H7 (cell line): ENCODE data around the gene KNL1. TPM values are rescaled to one million over a fixed set of nuclear protein-coding genes. Genes with fewer than 3 reads are reported as not detected.
A peak's percentile ranks its signal among the peaks of the same experiment; 100 is the strongest.

ENCODE experiments used
- DNase-seq: peaks from one replicate; pipeline ENCODE4 v3.0.0; 2012
- H3K27me3 ChIP-seq: 2 replicates; pipeline ENCODE4 v1.6.0; 2011; ENCODE audit warnings: mild to moderate bottlenecking, low read length; ENCODE audit not compliant: control insufficient read depth, insufficient read depth
- H3K36me3 ChIP-seq: replicated peaks from 2 replicates; pipeline ENCODE4 v1.5.1; 2011; ENCODE audit warnings: low read length; ENCODE audit not compliant: control insufficient read depth, insufficient read depth
- H3K4me3 ChIP-seq: 2 replicates; pipeline ENCODE4 v1.5.1; 2011; ENCODE audit warnings: low read depth, mild to moderate bottlenecking, control low read depth, low read length, moderate library complexity; ENCODE audit not compliant: insufficient read depth
- total RNA-seq: library from RNA; depleted of rRNA; stranded (reverse); fragments of >200 nt; shearing (Covaris generic); gene quantifications from 2 replicates; pipeline ENCODE4 v1.2.3, GENCODE V29; 2014; rRNA removed

KNL1 gene, protein sequence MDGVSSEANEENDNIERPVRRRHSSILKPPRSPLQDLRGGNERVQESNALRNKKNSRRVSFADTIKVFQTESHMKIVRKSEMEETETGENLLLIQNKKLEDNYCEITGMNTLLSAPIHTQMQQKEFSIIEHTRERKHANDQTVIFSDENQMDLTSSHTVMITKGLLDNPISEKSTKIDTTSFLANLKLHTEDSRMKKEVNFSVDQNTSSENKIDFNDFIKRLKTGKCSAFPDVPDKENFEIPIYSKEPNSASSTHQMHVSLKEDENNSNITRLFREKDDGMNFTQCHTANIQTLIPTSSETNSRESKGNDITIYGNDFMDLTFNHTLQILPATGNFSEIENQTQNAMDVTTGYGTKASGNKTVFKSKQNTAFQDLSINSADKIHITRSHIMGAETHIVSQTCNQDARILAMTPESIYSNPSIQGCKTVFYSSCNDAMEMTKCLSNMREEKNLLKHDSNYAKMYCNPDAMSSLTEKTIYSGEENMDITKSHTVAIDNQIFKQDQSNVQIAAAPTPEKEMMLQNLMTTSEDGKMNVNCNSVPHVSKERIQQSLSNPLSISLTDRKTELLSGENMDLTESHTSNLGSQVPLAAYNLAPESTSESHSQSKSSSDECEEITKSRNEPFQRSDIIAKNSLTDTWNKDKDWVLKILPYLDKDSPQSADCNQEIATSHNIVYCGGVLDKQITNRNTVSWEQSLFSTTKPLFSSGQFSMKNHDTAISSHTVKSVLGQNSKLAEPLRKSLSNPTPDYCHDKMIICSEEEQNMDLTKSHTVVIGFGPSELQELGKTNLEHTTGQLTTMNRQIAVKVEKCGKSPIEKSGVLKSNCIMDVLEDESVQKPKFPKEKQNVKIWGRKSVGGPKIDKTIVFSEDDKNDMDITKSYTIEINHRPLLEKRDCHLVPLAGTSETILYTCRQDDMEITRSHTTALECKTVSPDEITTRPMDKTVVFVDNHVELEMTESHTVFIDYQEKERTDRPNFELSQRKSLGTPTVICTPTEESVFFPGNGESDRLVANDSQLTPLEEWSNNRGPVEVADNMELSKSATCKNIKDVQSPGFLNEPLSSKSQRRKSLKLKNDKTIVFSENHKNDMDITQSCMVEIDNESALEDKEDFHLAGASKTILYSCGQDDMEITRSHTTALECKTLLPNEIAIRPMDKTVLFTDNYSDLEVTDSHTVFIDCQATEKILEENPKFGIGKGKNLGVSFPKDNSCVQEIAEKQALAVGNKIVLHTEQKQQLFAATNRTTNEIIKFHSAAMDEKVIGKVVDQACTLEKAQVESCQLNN (N-terminal part only)
- total RNA-seq = 28.4 and 33.9 TPM in 2 replicates

DNA sequence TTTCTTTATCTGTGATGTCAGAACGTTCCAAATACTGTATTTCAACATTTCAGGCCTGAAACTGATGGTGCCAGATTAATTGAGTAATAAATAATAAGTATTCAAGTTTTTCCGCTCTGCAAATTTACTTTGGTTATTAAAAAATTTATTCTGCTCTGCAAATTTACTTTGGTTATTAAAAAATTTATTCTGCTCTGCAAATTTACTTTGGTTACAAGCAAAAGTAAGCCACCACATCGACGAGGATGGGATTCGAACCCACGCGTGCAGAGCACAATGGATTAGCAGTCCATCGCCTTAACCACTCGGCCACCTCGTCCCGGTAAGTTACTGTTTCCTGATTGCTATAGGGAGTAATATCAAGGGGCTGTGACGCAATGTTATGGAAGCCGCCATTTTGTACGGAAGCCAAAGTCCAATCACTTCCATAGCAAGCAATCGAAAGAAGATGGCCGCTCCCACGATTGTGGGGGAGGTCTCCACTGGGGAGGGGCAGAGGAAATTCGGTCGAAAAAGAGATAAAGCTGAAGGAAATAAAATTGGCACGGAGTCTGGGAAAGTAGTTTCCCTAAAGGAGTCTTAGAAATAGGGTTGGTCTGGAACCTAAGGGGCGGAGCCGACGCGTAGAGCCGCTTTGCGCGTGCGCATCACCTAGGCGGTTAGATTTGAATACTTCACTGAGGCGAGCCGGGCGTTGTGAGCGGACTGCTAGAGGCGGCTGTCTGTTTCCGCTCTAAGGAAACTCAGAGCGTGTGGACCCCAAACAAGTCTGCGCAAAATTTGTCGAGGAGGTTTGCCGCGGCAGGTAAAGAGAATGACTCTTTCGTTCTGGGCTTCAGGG lies at the start of gene KNL1:
Gene KNL1, plus strand, starts transcription at position 662 of the 841 bp plus-strand sequence. CDS start 8,683 bp downstream, outside the sequence.
- peak; percentile 89 for DNase-seq
- Histone ChIP-seq H3K27me3 (no peaks in the 10 kb centered on the region; the same call in 1 of the 2 replicates), H3K36me3 (no peaks in the 10 kb centered on the region), H3K4me3 (peak within 1 kb of the TSS; percentile 95)

DNA sequence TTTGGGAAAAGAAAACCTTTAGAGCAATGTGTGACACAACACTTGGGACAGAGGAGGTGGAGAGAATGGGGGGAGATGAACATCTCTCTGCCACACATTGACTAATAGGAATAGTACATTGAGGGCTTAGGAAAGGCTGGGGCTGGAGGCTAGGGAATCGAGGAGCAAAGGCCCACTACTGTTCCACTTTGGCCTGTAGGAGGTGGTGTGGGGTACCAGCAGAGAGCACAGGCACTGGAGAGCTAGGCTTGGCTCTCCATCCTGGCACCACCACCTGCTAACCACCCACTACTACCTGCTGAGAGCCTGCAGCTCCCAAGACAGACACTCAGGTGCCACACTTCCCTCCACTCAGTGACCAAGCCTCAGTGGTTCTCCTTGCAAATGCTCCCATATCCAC lies 48.6 kb upstream of the KNL1 start:
- no peaks in the 10 kb centered on the region; the same call in 1 of the 2 replicates for H3K36me3 ChIP-seq
- peak; percentile 61 for DNase-seq
- H3K27me3 ChIP-seq = no peaks in the 10 kb centered on the region
- H3K4me3 ChIP-seq = no peak overlapping the region

DNA sequence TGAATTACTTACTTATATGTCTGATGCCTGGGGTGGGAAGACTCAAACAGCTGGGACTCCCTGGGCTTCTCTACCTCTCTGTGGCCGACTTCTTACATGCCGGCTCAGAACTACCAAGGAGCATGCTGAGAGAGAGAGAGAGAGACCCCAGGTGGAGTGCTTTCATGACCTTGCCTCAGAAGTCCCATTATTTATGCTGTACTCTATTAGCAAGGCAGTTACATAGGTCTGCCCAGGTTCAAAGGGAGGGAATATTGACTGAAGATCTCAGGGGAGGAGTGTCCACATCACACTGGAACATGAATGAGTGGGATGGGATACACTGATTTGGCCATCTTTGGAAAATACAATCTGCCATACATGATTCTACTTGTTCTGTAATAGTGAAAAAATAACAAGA lies 45.4 kb upstream of the KNL1 start:
- Histone ChIP-seq H3K36me3 (no peaks in the 10 kb centered on the region; the same call in 1 of the 2 replicates), H3K4me3 (no peak overlapping the region), H3K27me3 (no peaks in the 10 kb centered on the region)
- no peak for DNase-seq

DNA sequence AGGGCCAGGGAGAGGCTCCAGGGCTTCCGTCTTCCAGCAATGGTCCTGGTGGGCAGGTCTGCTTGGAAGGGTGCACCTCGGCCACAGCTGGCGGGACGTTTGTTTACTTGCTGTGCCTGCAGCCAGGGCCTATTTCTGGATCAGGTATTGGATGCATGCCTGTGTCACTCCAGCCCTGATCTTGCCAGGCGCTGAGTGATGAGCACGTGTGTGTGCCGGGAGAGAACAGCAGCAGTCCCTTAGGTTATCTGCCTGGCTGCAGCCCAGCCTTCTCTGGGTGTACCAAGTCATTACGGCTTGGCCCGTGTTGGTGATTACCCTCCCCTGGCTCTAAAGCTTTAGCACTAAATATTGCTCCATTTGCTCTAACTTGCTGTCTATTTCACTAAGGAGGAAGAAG lies 44.2 kb upstream of the KNL1 start:
- no peaks in the 10 kb centered on the region for H3K27me3 ChIP-seq
- DNase-seq = no peak
- no peak overlapping the region for H3K4me3 ChIP-seq
- no peaks in the 10 kb centered on the region; the same call in 1 of the 2 replicates for H3K36me3 ChIP-seq

DNA sequence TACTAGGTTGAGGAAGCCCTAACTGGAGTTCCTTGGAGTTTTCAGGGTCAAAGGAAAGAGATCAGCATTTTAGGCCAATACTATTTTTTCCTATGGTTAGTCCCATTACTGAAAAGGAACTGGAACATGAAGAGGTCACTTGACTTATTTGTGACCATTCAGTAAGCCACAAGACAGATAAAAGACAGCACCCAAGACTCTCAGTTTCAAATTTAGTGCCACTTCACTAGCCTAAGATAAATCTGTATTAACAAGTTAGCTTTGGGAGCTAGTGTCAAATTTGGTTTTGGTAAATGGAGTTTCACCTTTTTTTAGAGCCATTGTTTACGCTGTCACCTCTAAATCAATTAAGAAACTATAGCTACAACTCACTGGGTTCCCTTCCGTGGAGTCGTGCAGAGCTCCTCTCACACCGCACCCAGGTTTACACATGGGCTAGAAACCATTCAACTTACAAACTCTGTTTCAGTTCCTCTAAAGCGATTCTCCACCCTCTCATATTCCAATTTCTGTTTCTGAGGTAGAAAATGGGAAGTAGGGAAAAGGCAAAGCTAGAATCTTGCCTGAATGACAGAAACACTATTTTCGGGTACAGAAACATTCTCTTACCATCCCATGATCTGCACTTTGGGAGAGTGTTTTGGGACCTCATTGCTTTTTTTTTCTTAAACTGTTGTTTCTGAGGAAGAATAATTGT lies 43.6 kb upstream of the KNL1 start:
- H3K36me3 ChIP-seq = no peaks in the 10 kb centered on the region; the same call in 1 of the 2 replicates
- H3K27me3 ChIP-seq = no peaks in the 10 kb centered on the region
- no peak overlapping the region for H3K4me3 ChIP-seq
- no peak for DNase-seq

DNA sequence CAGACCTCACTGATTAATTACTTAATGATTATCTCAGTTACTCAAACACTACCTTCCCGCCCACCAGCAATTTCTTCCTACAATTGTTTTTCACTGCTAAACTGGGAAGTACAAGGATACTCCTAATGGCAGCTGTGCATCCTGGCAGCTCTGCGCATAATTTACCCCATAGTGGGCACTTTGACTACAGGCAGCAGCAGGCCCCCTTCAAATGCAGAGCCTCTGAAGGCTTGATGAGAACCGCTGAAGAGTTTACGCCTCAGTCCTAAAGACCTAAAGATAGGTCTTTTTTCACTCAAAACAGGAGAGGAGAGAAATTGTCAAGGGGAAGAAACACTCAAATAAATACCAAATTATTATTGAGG lies 39.9 kb upstream of the KNL1 start:
- Histone ChIP-seq H3K27me3 (no peaks in the 10 kb centered on the region), H3K36me3 (peaks cover 2% of the 10 kb centered on the region; the same call in 1 of the 2 replicates), H3K4me3 (no peak overlapping the region)
- peak; percentile 74 for DNase-seq

DNA sequence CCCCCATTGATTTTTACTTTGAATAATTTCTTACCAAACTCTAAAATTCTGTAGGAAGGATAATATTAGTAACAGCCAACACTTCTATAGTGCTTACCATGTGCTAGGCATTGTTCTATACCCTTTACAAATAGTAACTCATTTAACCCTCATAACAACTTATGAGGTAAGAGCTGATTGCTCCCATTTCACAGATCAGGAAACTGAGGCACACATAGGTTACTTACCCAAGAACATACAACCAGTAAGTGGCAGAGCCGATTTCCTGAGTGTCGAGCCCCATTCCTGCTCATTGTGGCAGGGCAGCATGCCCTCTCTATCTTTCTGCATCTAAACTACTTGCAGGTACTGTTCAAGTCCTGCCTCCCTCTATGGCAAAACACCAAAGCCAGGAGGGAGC lies 38.2 kb upstream of the KNL1 start:
- no peak for DNase-seq
- Histone ChIP-seq H3K4me3 (no peak overlapping the region), H3K27me3 (no peaks in the 10 kb centered on the region), H3K36me3 (peaks cover 2% of the 10 kb centered on the region; the same call in 1 of the 2 replicates)

DNA sequence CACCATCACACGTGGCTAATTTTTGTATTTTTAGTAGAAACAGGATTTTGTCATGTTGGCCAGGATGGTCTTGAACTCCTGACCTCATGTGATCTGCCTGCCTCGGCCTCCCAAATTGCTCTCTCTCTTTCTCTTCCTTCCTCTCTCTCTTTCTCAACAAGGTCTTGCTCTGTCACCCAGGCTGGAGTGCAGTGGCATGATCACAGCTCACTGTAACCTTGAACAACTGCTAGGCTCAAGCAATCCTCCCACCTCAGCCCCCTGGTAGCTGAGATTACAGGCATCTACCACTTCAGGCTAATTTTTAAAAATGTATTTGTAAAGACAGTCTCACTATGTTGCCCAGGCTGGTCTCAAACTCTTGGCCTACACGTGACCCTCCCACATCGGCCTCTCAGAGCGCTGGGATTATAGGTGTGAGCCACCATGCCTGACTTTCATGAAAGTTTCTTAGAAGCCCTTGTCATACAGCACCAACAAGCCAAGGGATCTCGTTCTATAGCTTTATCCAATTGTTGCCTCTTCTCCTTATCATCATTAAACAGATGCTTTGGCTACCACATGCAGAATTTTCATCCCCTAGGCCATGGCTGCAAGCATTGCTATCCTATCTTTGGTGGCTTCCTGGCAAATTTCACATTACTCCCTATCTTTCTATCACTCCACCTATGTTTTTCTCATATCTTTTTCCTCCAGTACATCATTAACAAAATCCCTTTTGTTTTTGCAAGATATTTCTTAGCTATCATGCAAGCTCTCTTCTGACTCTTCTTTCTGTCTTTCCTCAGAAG lies 34.9 kb upstream of the KNL1 start:
- no peaks in the 10 kb centered on the region for H3K27me3 ChIP-seq
- no peak overlapping the region for H3K4me3 ChIP-seq
- H3K36me3 ChIP-seq = peaks cover 2% of the 10 kb centered on the region; the same call in 1 of the 2 replicates
- no peak for DNase-seq

DNA sequence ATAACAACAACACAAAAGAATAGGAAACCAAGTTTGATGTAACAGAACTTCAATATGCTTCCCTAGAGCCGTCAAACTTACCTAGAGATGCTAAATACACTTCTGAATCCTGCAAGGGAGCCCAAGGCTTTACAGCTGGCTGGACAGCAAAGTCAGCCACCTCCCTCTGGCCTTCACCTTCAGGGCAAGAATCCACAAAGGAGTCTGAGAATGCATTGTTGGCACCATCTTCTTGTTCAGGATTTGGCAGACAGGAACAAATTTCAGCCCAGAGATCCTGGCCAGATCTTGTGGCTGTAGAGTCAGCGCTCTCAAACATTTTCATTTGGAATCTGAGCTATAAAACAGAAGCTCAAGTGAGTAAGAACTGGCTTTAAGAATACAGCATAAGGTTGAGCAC lies 31.4 kb upstream of the KNL1 start:
- DNase-seq = no peak
- Histone ChIP-seq H3K4me3 (no peak overlapping the region), H3K27me3 (no peaks in the 10 kb centered on the region), H3K36me3 (no peaks in the 10 kb centered on the region; the same call in 1 of the 2 replicates)

DNA sequence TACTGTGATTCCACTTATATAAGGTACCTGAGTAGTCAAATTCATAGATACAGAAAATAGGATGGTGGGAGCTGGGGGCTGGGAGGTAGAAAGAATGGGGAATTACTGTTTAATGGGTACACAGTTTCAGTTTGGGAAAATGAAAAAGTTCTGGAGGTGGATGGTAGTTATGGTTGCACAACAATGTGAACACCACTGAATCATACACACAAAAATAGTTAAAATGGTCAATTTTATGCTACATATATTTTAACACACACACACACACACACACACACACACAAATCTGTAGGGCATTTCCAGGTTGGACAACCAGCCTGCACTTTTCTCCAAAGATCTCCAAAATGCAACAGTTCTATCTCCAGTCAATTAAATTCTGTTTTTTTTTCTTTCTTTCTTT lies 30.6 kb upstream of the KNL1 start:
- Histone ChIP-seq H3K27me3 (no peaks in the 10 kb centered on the region), H3K36me3 (no peaks in the 10 kb centered on the region; the same call in 1 of the 2 replicates), H3K4me3 (no peak overlapping the region)
- DNase-seq = no peak

DNA sequence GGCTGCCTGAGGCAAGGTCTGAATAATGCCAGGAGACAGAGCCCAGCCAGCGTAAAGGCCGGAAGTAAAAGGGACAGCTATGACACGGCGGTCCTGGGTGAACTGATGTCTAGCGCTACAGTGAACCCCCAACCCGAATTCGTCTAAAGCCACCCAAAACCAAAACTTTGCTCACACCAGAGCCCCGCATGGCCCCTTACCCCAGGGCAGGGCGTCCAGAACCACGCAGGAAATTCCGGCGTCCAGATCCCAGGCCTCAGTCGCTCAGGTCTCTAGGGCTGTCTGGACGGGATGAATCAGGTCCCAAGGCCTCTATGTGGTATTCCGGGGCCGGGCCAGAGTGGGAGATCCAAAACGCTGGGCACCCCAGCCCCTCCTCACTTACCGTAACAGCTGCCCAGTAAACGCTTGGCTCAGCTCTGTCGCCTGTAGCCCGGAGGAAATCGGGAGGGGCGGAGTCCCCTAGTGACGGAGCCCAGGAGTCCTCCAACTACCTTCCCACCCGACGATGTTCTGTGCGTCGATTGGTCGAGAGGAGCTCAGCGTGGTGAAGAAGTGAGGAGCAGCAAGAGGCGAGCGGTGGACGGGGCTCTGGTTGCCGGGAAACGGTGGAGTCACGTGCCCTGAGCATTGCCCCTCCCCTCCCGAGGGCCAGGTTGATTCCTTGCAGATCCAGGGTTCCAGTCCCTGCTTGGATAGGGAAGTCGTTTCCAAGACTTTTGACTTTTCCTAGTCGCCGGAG lies 29.3 kb upstream of the KNL1 start, which contains the start of gene CCDC32:
Gene CCDC32, minus strand, starts transcription at position 452 of the 742 bp plus-strand sequence. CDS start 2,027 bp downstream, outside the sequence.
- Histone ChIP-seq H3K27me3 (no peaks in the 10 kb centered on the region), H3K4me3 (peak within 1 kb of the TSS; percentile 86), H3K36me3 (no peaks in the 10 kb centered on the region; the same call in 1 of the 2 replicates)
- DNase-seq = peak; percentile 96
